Measurements from ENCODE around the gene EMILIN2. TPM values are rescaled to one million over a fixed set of nuclear protein-coding genes. Genes with fewer than 3 reads are reported as not detected.
A peak's percentile ranks its signal among the peaks of the same experiment; 100 is the strongest.

EMILIN2 gene
- polyA plus RNA-seq, 1 donor: 22.4 TPM

GRCh38 chr18:2874765-2875164 lies 28.0 kb downstream of the EMILIN2 start:
- DNase-seq (ENCODE audit: low read depth): no peak

- DNase-seq (ENCODE audit: low read depth): no peak
Observed at GRCh38 chr18:2878656-2879330, 32.0 kb downstream of the EMILIN2 start.

GRCh38 chr18:2879889-2880288 lies 33.1 kb downstream of the EMILIN2 start:
- DNase-seq (ENCODE audit: low read depth): no peak

- no peak for DNase-seq (ENCODE audit: low read depth)
Observed at GRCh38 chr18:2880473-2880872, 33.7 kb downstream of the EMILIN2 start.

GRCh38 chr18:2881088-2881839 lies 34.5 kb downstream of the EMILIN2 start:
- DNase-seq (ENCODE audit: low read depth): peak; percentile 92

- DNase-seq (ENCODE audit: low read depth): no peak
Observed at GRCh38 chr18:2881840-2882195, 35.0 kb downstream of the EMILIN2 start.

- no peak for DNase-seq (ENCODE audit: low read depth)
Observed at GRCh38 chr18:2882201-2882600, 35.4 kb downstream of the EMILIN2 start.

- no peak for DNase-seq (ENCODE audit: low read depth)
Observed at GRCh38 chr18:2883076-2883735, 36.4 kb downstream of the EMILIN2 start.

- DNase-seq (ENCODE audit: low read depth): no peak
Observed at GRCh38 chr18:2884706-2885285, 38.0 kb downstream of the EMILIN2 start.

- DNase-seq (ENCODE audit: low read depth): no peak
Observed at GRCh38 chr18:2887470-2887869, 40.7 kb downstream of the EMILIN2 start.

- no peak for DNase-seq (ENCODE audit: low read depth)
Observed at GRCh38 chr18:2889761-2890192, 43.0 kb downstream of the EMILIN2 start.

- no peak for DNase-seq (ENCODE audit: low read depth)
Observed at GRCh38 chr18:2890606-2891005, 43.8 kb downstream of the EMILIN2 start.

GRCh38 chr18:2891526-2892431 lies 45.0 kb downstream of the EMILIN2 start:
- no peak for DNase-seq (ENCODE audit: low read depth)

GRCh38 chr18:2893056-2893455 lies 46.2 kb downstream of the EMILIN2 start:
- DNase-seq (ENCODE audit: low read depth): no peak

- no peak for DNase-seq (ENCODE audit: low read depth)
Observed at GRCh38 chr18:2893676-2894075, 46.9 kb downstream of the EMILIN2 start.

GRCh38 chr18:2894131-2894840 lies 47.5 kb downstream of the EMILIN2 start:
- DNase-seq (ENCODE audit: low read depth): no peak

GRCh38 chr18:2894841-2895370 lies 48.1 kb downstream of the EMILIN2 start:
- DNase-seq (ENCODE audit: low read depth): no peak

GRCh38 chr18:2895391-2895790 lies 48.6 kb downstream of the EMILIN2 start:
- DNase-seq (ENCODE audit: low read depth): no peak

- no peak for DNase-seq (ENCODE audit: low read depth)
Observed at GRCh38 chr18:2896990-2897389, 50.2 kb downstream of the EMILIN2 start.

GRCh38 chr18:2897448-2898185 lies 50.8 kb downstream of the EMILIN2 start:
- no peak for DNase-seq (ENCODE audit: low read depth)

Measured in forelimb muscle (tissue), 1 donor.